Esophagus squamous epithelium (tissue), 4 donors: ENCODE measurements around the gene B4GALT7.

Source experiments
- CTCF ChIP-seq, 6 experiments: fragments of 450-650 bp in 4 of 6; fragments of 200-600 bp in 2 of 6; sonication (generic) in 2 of 6; IDR thresholded peaks; one replicate each; pipeline ENCODE4 v1.5.1; 2016 to 2019; ENCODE audit warnings: antibody characterized with exemption in 6 of 6, mild to moderate bottlenecking in 4 of 6, moderate library complexity in 4 of 6
- POLR2A ChIP-seq, 4 donors: fragments of 450-650 bp; IDR thresholded peaks; one replicate each; pipeline ENCODE4 v1.6.1; 2017; ENCODE audit warnings: antibody characterized with exemption in 4 of 4, mild to moderate bottlenecking in 4 of 4, moderate library complexity in 3 of 4

GRCh38 chr5:177609076-177610059 lies 9.4 kb downstream of the B4GALT7 start:
- TF ChIP-seq CTCF (IDR thresholded peaks at IDR 0.05) (no peak), POLR2A (IDR thresholded peaks at IDR 0.05) (no peak)
